ENCODE data around the gene CFHR1.
"Not testable (repeated sequence)": the region's sequence is repeated elsewhere in the genome, so short reads cannot be mapped to it uniquely, and the experiment has no call there.

The CFHR1 gene

DNA sequence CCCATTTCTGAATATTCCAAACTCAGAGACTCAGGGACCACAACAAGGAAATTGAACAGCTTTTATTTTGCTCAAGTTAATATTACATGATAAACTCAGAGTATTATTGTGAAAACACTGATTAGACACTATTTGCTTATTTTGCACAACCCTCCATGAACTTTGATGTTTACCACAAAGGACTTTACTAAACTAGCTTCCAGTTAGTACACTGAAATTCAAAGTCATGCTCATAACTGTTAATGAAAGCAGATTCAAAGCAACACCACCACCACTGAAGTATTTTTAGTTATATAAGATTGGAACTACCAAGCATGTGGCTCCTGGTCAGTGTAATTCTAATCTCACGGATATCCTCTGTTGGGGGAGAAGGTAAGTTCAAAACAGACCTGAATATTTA lies at the start of gene CFHR1:
Gene CFHR1, plus strand, starts transcription at position 201 of the 400 bp plus-strand sequence. Its CDS starts 114 bp downstream, at position 315.
- DNase-seq; in situ Hi-C loops (cut with HindIII; ENCODE audit: low pct_ligation_motif_present, low pct_unique_long_range_greater_than_20kb, low sequenced_read_pairs): not testable (repeated sequence)

DNA sequence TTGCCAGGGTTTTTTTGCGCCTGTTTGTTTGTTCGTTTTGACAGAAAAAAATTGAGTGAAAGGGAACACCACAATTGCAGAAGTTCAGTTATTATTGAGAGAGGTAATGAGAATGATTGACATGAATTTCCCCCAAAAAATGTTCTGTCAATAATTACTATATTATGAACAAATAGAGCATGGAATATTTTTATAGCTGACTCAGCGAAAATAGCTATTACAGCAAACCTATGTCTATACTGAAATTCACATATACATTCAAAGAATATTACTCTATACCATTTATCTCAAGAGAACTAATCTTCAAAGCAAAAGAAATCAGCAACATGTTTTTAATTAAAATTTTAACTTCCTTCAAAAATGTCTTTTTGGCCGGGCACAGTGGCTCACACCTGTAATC lies 49.7 kb upstream of the CFHR1 start:
- DNase-seq; in situ Hi-C loops (cut with HindIII; ENCODE audit: low pct_ligation_motif_present, low pct_unique_long_range_greater_than_20kb, low sequenced_read_pairs): not testable (repeated sequence)

DNA sequence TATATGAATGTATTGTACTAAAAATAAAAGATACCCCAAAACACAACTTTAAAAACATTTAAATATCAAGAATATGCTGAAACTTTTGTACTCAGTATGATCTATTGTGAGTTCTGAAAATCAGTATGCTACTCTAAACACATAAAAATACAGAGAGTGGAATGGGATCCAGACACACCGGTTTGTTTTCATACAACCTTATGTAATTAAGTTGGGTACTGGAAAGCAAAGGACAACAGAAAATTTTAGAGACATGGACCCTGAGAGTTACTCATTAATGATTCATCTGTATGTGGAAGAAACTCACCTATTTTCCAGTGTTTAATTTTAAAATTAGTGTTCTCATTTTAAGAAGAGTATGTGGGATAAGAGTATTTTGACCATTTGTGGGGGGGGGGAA lies 45.8 kb upstream of the CFHR1 start:
- in situ Hi-C loops (cut with HindIII; ENCODE audit: low pct_ligation_motif_present, low pct_unique_long_range_greater_than_20kb, low sequenced_read_pairs): no loop called here

GRCh38 chr1:196774175-196774574 lies 45.4 kb upstream of the CFHR1 start:
- DNase-seq: no peak
- in situ Hi-C loops (cut with HindIII; ENCODE audit: low pct_ligation_motif_present, low pct_unique_long_range_greater_than_20kb, low sequenced_read_pairs): no loop called here

More for the DNA sequence above, 45.8 kb upstream of the CFHR1 start:
- no peak for DNase-seq

DNA sequence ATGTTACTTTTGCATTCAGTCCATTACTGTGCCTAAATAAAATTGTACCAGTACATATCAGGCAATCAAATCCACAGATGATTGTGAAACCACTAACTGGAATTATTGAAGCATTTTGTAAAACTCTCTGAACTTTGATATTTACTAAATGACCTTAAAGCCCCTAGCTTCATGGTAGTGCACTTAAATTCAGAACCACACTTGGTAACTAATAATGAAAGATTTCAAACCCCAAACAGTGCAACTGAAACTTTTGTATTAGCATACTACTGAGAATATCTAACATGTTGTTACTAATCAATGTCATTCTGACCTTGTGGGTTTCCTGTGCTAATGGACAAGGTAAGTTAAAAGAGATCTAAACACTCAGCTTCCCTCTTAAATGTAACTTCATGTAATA lies 44.9 kb upstream of the CFHR1 start, which contains the start of gene CFHR3:
Gene CFHR3, plus strand, starts transcription at position 238 of the 400 bp plus-strand sequence. Its CDS starts 47 bp downstream, at position 285.
- in situ Hi-C loops (cut with HindIII; ENCODE audit: low pct_ligation_motif_present, low pct_unique_long_range_greater_than_20kb, low sequenced_read_pairs): no loop called here
- no peak for DNase-seq

- in situ Hi-C loops (cut with HindIII; ENCODE audit: low pct_ligation_motif_present, low pct_unique_long_range_greater_than_20kb, low sequenced_read_pairs): no loop called here
- no peak for DNase-seq
Measured at GRCh38 chr1:196777603-196778002, 41.9 kb upstream of the CFHR1 start.

DNA sequence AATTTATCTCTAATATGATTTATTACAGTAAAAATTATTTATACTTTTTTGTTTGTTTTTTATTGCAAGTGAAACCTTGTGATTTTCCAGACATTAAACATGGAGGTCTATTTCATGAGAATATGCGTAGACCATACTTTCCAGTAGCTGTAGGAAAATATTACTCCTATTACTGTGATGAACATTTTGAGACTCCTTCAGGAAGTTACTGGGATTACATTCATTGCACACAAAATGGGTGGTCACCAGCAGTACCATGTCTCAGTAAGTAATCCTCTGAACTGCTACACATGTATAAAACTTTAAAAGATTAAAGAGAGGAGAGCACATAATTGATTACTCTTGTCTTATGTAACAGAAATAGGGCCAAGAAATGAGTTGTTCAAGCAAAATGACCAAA lies 40.4 kb upstream of the CFHR1 start:
- in situ Hi-C loops (cut with HindIII; ENCODE audit: low pct_ligation_motif_present, low pct_unique_long_range_greater_than_20kb, low sequenced_read_pairs): no loop called here
- no peak for DNase-seq

GRCh38 chr1:196791252-196791651 lies 28.3 kb upstream of the CFHR1 start:
- in situ Hi-C loops (cut with HindIII; ENCODE audit: low pct_ligation_motif_present, low pct_unique_long_range_greater_than_20kb, low sequenced_read_pairs); DNase-seq: not testable (repeated sequence)

DNA sequence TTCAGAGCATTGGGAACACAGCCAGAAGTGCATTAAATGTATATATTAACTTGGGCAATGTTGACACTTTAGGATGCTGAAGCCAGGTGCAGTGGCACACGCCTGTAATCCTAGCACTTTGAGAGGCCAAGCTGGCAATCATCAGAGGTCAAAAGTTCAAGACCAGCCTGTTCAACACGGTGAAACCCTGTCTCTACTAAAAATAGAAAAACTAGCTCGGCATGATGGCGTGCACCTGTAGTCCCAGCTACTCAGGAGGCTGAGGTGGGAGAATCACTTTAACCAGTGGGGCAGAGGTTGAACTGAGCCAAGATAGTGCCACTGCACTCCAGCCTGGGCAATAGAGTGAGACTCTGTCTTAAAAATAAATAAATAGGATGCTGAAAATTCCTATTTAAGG lies 25.4 kb upstream of the CFHR1 start:
- in situ Hi-C loops (cut with HindIII; ENCODE audit: low pct_ligation_motif_present, low pct_unique_long_range_greater_than_20kb, low sequenced_read_pairs); DNase-seq: not testable (repeated sequence)

DNA sequence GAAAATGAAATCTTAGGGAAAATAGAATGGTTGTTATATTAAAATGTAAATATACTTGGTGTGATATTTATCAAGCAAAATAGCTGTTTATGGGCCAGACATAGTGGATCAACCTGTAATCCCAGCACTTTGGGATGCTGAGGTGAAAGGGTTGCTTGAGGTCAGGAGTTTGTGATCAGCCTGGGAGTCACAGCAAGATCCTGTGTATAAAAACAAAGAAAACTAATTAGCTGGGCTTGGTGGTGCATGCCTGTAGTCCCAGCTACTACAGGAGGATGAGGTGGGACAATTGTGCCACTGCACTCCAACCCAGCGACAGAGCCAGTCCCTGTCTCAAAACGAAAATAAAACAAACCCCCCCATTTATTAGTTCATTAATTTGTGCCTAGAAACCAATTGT lies 21.6 kb upstream of the CFHR1 start:
- DNase-seq: no peak
- in situ Hi-C loops (cut with HindIII; ENCODE audit: low pct_ligation_motif_present, low pct_unique_long_range_greater_than_20kb, low sequenced_read_pairs): no loop called here

GRCh38 chr1:196801920-196802319 lies 17.6 kb upstream of the CFHR1 start:
- in situ Hi-C loops (cut with HindIII; ENCODE audit: low pct_ligation_motif_present, low pct_unique_long_range_greater_than_20kb, low sequenced_read_pairs); DNase-seq: not testable (repeated sequence)

GRCh38 chr1:196808529-196809235 lies 10.8 kb upstream of the CFHR1 start:
- in situ Hi-C loops (cut with HindIII; ENCODE audit: low pct_ligation_motif_present, low pct_unique_long_range_greater_than_20kb, low sequenced_read_pairs): no loop called here
- DNase-seq: no peak

DNA sequence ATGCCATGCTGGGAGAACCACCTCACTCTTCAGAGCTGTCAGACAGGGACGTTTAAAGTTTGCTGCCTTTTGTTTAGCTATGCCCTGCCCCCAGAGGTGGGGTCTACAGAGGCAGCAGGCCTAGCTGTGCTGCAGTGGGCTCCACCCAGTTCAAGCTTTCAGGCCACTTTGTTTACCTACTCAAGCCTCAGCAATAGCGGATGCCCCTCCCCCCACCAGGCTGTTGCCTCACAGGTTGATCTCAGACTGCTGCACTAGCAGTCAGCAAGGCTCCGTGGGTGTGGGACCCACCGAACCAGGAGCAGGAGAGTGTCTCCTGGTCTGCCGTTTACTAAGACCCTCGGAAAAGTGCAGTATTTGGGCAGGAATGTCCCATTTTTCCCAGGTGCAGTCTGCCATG lies 2.1 kb upstream of the CFHR1 start:
- in situ Hi-C loops (cut with HindIII; ENCODE audit: low pct_ligation_motif_present, low pct_unique_long_range_greater_than_20kb, low sequenced_read_pairs); DNase-seq: not testable (repeated sequence)

DNA sequence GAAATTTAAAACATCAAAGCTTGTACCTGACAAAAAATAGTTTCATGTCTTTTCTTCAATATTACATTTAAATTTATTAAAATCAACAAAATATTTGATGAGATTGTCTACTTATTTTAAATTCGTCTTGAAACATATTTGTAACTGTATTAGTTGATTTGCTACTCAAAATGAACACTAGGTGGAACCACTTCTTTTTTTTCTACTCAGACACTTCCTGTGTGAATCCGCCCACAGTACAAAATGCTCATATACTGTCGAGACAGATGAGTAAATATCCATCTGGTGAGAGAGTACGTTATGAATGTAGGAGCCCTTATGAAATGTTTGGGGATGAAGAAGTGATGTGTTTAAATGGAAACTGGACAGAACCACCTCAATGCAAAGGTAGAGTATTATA lies 8.3 kb downstream of the CFHR1 start:
- in situ Hi-C loops (cut with HindIII; ENCODE audit: low pct_ligation_motif_present, low pct_unique_long_range_greater_than_20kb, low sequenced_read_pairs); DNase-seq: not testable (repeated sequence)

DNA sequence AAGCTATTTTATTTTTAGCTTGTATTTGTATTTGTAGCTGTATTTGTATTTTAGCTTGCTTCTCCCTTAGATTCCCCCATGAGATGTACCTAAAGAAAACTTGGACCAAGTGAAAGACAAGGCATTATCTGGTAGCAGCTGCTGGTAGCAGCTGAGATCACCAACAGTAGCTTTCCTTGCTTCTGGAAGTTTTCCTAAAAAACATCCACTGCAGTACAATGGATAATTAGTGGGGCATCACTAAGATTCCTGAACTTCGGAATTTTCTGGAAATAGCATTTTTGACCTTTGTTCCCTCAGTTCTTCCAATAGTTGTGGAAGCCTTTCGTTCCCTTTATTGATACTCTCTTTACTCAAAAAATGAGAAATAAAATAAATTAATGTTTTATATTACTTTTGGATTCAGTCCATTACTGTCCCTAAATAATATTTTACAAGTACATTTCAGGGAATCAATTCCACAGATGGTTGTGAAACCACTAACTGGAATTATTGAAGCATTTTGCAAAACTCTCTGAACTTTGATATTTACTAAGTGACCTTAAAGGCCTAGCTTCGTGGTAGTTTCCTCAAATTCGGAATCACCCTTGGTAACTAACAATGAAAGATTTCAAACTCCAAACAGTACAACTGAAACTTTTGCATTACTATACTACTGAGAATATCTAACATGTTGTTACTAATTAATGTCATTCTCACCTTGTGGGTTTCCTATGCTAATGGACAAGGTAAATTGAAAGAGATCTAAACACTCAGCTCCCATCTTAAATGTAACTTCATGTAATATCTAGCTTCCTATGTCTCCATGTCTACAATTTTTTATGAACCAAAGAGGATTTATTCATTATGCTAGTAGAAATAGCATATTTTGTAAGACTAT lies 30.3 kb downstream of the CFHR1 start:
- in situ Hi-C loops (cut with HindIII; ENCODE audit: low pct_ligation_motif_present, low pct_unique_long_range_greater_than_20kb, low sequenced_read_pairs); DNase-seq: not testable (repeated sequence)

- no peak for DNase-seq
- in situ Hi-C loops (cut with HindIII; ENCODE audit: low pct_ligation_motif_present, low pct_unique_long_range_greater_than_20kb, low sequenced_read_pairs): no loop called here
Measured at GRCh38 chr1:196856053-196856452, 36.5 kb downstream of the CFHR1 start.

- in situ Hi-C loops (cut with HindIII; ENCODE audit: low pct_ligation_motif_present, low pct_unique_long_range_greater_than_20kb, low sequenced_read_pairs): no loop called here
- DNase-seq: no peak
Measured at GRCh38 chr1:196857188-196857587, 37.7 kb downstream of the CFHR1 start.

DNA sequence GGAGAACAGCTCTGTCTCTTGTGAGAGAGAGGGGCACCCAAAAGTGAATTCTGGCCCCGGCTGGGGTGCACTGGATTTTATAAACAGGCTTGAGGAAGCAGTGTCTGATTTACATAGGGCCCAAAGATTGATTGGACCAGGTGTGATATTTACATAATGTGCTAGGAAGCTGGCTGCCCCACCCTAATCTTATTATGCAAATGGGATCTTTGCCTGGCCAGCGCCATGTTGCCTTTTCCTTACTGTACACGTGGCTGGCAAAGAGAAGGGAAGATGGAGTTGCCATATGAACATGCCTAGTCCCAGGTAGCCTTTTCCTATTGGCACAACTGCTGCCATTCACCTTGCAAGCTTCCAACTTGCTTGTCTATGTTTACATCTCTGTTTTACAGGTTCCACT lies 39.3 kb downstream of the CFHR1 start:
- in situ Hi-C loops (cut with HindIII; ENCODE audit: low pct_ligation_motif_present, low pct_unique_long_range_greater_than_20kb, low sequenced_read_pairs): no loop called here

GRCh38 chr1:196860323-196860884 lies 40.9 kb downstream of the CFHR1 start:
- in situ Hi-C loops (cut with HindIII; ENCODE audit: low pct_ligation_motif_present, low pct_unique_long_range_greater_than_20kb, low sequenced_read_pairs): no loop called here
- DNase-seq: no peak

More for the DNA sequence above, 39.3 kb downstream of the CFHR1 start:
- no peak for DNase-seq
